SIG-M5 treated with dmso at 0.1 percent for 504 hours (cell line): ENCODE measurements around the gene PLEKHH1.
A peak's percentile ranks its signal among the peaks of the same experiment; 100 is the strongest.
"Not testable (repeated sequence)": the region's sequence is repeated elsewhere in the genome, so short reads cannot be mapped to it uniquely, and the experiment has no call there.

Experiments used
- DNase-seq: peaks from one replicate; lab custom pipeline; 2025; ENCODE audit not compliant: unreplicated experiment; lab: John Stamatoyannopoulos, UW

PLEKHH1 gene

DNA sequence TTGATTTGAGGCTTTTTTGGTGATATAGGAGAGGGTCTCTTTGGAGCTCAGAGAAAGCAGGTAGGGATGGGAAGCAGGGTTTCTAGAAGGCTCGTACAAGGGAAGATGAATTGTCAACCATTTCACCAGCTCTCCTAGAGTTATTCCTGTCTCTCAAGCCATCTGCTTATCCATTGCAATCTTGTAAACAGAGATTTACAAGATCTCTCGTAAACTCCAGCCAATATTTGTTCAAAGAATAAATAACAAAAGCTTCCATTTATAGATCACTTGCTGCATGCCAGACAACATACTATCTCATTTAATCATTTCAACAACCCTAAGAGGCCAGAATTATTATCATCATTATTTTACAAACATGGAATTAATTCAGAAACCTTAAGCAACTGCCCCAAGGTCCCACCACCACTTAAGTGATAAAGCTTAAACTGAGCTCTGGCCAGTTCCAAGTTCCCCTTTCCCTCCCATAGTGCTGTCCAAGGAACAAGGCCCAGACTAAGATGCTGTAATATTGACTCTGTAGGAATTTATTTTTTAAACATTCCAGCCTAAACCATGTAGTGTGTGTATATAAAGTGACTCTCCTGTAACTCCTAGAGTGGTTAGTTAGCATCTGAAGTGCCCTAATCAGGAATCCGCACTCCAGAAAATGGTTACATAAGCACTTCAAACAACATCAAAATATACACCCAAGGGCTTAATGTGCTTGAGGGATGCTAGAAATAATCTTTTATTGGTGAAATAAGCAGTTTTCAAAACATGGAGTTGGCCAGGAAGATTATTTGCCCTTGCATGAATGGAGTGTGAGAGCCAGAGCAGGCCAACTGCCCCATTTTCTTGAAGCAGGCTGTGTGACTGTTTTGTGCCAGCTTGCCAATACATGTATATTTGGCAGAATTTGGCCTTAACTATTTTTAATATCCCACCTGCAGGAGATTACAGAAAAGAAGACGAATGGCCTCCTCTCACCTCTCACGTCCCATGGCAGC is 2.8 kb upstream of the PLEKHH1 start:
- no peak for DNase-seq

GRCh38 chr14:67532606-67532997 is 488 bp upstream of the PLEKHH1 start:
- no peak for DNase-seq

- no peak for DNase-seq
These were observed 630 bp downstream of the PLEKHH1 start for GRCh38 chr14:67533754-67534085.

DNA sequence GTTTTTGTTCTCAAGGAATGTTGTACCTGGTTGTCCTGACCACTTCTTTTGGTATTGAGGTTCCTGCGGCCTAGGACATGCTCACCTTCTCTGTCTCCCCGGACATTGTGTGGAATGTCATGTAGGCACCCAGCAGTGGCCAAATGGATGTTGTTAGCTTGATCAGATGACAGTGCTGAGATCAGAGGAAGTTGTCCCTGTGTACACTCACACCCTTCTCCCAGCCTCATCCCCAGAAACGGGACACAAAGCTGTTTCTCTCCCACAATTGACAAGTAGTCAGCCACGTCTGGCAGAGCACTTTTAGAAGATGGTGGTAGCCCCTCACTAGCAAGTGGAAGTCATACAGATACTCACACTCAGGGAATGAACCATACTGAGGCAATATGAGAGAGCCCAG is 3.0 kb downstream of the PLEKHH1 start:
- no peak for DNase-seq

- DNase-seq: no peak
These were observed 4.6 kb downstream of the PLEKHH1 start for GRCh38 chr14:67537736-67538135.

- DNase-seq: no peak
These were observed 5.4 kb downstream of the PLEKHH1 start for GRCh38 chr14:67538501-67538900.

GRCh38 chr14:67539116-67539515 is 6.0 kb downstream of the PLEKHH1 start:
- no peak for DNase-seq

- DNase-seq: no peak
These were observed 8.6 kb downstream of the PLEKHH1 start for GRCh38 chr14:67541448-67542387.

DNA sequence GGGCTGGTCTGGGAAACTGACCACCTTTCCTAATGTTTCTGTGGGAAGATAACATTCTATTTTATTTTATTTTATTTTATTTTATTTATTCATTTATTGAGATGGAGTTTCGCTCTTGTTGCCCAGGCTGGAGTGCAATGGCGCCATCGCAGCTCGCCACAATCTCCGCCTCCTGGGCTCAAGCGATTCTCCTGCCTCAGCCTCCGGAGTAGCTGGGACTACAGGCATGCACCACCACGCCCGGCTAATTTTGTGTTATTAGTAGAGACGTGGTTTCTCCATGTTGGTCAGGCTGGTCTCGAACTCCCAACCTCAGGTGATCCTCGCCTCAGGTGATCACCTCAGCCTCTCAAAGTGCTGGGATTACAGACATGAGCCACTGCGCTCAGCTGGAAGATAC is 9.5 kb downstream of the PLEKHH1 start:
- DNase-seq: not testable (repeated sequence)

DNA sequence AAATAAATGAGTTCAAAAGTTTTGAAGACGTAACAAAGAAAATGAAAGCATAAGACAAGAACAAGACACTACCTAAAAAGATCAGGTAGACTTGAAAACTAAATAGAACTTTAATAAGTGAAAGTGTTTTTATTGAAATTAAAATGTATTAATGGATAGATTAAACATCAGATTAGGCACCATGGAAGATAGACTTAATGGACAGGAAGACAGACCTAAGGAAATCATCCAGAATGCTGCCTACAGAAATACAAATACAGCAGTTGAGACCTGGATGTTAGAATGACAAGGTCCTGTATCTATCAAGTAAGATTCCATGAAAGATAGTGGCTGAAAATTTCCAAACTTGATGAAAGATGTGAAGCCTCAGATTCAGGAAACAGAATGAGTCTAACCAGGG is 11.5 kb downstream of the PLEKHH1 start:
- no peak for DNase-seq

DNA sequence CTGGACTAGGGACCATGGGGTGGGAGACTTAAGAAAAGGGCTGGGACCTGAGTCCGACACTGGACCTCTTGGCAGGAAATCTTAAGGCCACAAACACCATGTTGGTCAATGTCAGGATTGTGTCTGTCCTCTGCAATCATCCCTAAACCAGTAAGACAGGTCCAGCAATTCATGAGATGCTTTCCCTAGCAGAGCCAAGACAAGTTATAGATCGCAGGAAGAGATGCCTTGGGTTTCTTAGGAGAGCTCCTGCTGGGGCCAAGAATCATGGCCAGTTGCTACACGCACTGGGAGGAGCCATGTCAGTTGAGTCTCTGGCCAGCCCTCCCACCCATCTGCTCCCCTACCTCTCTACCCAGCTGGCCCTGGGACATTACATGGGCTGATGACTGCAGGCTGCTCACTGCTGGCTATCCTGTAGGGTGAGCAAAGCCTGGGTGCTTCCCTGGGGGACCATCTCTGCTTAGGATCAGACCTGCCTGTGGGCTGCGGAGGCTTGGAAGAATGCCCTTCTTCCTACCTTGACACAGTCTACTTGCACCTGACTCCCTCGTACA is 14.2 kb downstream of the PLEKHH1 start:
- DNase-seq: peak; percentile 47

- DNase-seq: no peak
These were observed 16.6 kb downstream of the PLEKHH1 start for GRCh38 chr14:67549734-67550133.

- no peak for DNase-seq
These were observed 18.0 kb downstream of the PLEKHH1 start for GRCh38 chr14:67551123-67551522.

- no peak for DNase-seq
These were observed 18.9 kb downstream of the PLEKHH1 start for GRCh38 chr14:67551940-67552339.

DNA sequence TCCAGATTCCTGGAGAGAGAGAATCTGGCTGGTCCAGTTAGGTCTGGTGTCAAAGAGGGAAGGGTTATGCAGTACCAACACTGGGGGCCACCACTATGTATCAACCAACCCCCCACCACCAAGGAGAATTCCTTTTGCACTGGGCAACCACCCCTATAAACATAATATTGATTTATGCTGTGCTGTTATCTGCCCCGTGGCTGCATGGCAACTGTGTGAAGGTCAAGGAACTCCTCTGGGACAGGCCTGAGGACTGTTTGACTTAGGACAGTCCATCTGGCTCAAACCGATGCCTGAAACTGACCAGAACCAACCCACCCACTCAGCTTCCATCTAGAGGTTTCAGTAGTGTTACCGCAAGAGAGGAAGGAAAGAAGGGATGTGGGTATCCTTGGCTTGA is 20.5 kb downstream of the PLEKHH1 start:
- no peak for DNase-seq

DNA sequence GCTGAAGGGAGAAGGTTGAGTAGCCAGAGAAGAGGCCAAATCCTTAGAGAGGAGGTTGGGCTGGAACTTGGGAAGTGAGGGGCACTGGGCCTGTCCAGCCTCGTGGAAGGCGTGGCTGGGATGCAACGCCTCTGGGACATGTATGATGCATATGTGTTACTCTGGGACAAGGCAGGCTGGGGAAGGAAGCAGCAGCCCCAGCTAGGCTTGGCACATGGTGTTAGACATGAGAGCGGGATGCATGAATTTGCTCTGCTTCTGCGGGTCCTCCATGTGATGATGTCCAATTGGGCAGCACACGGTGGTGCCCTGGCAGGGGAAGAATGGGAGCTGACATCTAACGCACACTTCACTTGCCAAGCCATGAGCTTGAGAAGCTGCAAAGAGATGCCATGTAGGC is 21.3 kb downstream of the PLEKHH1 start:
- no peak for DNase-seq

DNA sequence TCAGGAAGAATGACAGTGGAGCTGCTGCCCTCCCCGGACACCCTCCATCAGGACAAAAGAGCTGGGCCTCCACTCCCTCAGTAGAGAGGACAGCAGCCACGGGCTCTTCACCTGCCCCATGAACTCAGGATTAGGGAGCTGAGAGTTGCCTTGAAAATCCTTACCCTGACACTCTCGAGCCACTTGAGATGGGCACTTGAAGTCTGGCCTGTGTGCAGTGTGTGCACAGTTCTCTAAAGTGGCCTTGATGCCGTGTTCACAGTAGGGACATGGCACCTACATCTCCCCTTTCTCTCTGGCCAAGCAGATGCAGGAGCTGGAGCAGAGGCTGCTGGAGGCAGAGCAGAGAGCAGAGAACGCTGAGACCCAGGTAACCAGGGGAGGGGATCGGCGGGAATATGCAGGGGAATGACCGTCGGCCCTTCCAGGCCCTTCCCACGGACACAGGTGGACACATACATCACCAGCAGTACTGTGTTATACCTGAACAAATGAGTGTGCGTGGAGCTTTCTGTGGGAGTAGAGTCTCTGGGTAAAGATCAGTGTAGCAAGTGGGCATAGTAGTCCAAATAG is 22.5 kb downstream of the PLEKHH1 start:
- no peak for DNase-seq

GRCh38 chr14:67556671-67557070 is 23.6 kb downstream of the PLEKHH1 start:
- no peak for DNase-seq

DNA sequence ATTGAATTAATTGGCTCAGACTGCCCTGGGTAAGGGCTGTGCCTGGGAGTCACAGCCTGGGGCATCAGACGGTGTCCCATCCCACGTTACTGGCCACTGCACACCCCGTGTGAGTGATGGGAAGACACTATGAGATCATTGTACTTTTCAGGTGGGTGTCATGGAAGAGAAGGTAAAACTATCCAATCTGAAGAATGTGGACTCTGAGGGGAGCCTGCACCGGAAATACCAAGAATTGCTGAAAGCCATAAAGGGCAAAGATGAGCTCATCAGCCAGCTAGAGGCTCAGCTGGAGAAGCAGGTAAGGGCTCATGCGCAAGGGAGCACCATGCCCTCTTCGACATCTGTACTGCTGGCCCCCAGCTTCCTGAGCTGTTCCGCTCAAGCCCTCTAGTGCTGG is 24.0 kb downstream of the PLEKHH1 start:
- no peak for DNase-seq

DNA sequence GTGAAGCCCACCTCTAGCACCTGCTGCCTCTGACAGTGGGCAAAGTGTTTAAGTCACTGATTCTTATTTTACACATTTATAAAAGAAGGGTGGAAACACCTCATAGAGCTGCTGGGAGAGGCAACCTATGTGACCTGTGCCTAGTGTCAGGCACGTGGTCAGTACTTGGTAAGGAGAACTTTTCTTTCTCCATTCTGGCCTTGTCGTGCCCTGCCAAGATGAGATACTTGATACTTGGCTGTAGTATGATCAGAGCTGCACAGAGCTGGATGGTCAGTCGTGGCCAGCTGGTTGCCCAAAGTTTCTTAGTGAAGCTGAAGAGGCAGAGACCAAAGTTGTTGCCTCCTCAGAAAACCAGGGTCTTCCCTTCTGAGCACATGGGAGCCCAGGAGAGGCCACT is 24.6 kb downstream of the PLEKHH1 start:
- DNase-seq: no peak

DNA sequence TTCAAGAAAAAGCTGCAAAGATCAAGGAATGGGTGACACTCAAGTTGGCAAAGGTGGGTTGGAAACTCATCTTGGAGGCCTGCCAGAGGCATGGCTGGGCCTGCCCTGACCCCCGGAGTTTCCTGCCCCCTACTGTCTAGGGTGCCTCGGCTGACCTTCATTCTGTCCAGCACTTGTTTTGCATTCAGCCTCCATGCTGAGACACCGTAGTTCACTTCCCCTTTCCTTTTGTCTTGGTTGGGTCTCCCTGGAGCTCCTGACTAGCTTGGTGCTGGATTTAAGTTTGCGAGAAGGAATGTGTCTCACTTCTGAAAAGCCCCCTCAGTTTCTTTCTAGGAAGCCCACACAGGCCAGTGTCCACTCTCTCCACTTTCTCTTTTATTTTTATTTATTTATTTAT is 26.5 kb downstream of the PLEKHH1 start:
- DNase-seq: peak; percentile 9
